PC-9 (cell line): Measurements from ENCODE around the gene GRIA1. TPM values are rescaled to one million over a fixed set of nuclear protein-coding genes. Genes with fewer than 3 reads are reported as not detected.

Source experiments
- BruUV-seq: library from RNA; stranded (reverse); fragments of 400-500 nt; replicated peaks from 2 replicates; lab custom pipeline; 2021; lab: Mats Ljungman, UMichigan
- CTCF ChIA-PET: fragments of 300-600 bp; sonication (Branson Sonifier 250); formaldehyde crosslinking; loops from one replicate; lab custom pipeline; 2022; ENCODE audit warnings: antibody characterized with exemption; lab: Charles Lee
- POLR2A ChIA-PET: fragments of 300-600 bp; sonication (Branson Sonifier 250); formaldehyde crosslinking; loops from one replicate; lab custom pipeline; 2022; ENCODE audit warnings: antibody characterized with exemption; ENCODE audit not compliant: unreplicated experiment; lab: Charles Lee
- DNase-seq, 2 experiments: peaks; one replicate each; pipeline versions ENCODE4 v3.0.0 to v3.0.0-alpha.2; 2015 to 2022; ENCODE audit warnings: mixed read lengths in 1 of 2
- H2AFZ ChIP-seq: fragments of 200-600 bp; sonication (generic); 2 replicates; pipeline ENCODE4 v1.8.1; 2017; ENCODE audit warnings: antibody characterized with exemption
- H3F3A ChIP-seq: fragments of 200-600 bp; sonication (generic); 2 replicates; pipeline ENCODE4 v1.8.1; 2017; ENCODE audit warnings: antibody characterized with exemption, mild to moderate bottlenecking, low read depth; ENCODE audit not compliant: insufficient read depth
- H3K27ac ChIP-seq: fragments of 200-600 bp; sonication (generic); 2 replicates; pipeline ENCODE4 v1.6.1; 2016; ENCODE audit warnings: mixed run types
- H3K27me3 ChIP-seq: fragments of 200-600 bp; sonication (generic); 2 replicates; pipeline ENCODE4 v1.6.1; 2016; ENCODE audit warnings: low read depth, mixed run types; ENCODE audit not compliant: insufficient read depth
- H3K36me3 ChIP-seq: fragments of 200-600 bp; sonication (generic); 2 replicates; pipeline ENCODE4 v1.6.1; 2016; ENCODE audit warnings: low read depth, mixed run types
- H3K4me1 ChIP-seq: fragments of 200-600 bp; sonication (generic); replicated peaks from 2 replicates; pipeline ENCODE4 v1.6.1; 2016; ENCODE audit warnings: mixed run types; ENCODE audit not compliant: insufficient read depth
- H3K4me2 ChIP-seq: fragments of 200-600 bp; sonication (generic); 2 replicates; pipeline ENCODE4 v1.6.1; 2017; ENCODE audit warnings: mixed run types
- H3K4me3 ChIP-seq: fragments of 200-600 bp; sonication (generic); 2 replicates; pipeline ENCODE4 v1.6.1; 2016; ENCODE audit warnings: mixed run types
- H3K79me2 ChIP-seq: fragments of 200-600 bp; sonication (generic); 2 replicates; pipeline ENCODE4 v1.6.1; 2017; ENCODE audit warnings: low read depth, mixed run types
- H3K9me2 ChIP-seq: fragments of 200-600 bp; sonication (generic); 2 replicates; pipeline ENCODE4 v1.8.1; 2017; ENCODE audit warnings: mild to moderate bottlenecking; ENCODE audit not compliant: insufficient read depth
- H3K9me3 ChIP-seq: fragments of 200-600 bp; sonication (generic); 2 replicates; pipeline ENCODE4 v1.8.1; 2016; ENCODE audit warnings: low read depth; ENCODE audit not compliant: insufficient read depth
- H4K20me1 ChIP-seq: fragments of 200-600 bp; sonication (generic); 2 replicates; pipeline ENCODE4 v1.8.1; 2017; ENCODE audit not compliant: insufficient read depth
- EZH2 ChIP-seq: fragments of 200-600 bp; sonication (generic); IDR thresholded peaks from 2 replicates; pipeline ENCODE4 v1.8.0; 2017; ENCODE audit warnings: antibody characterized with exemption, low read depth
- intact Hi-C: fragments of 100-400 bp; cut with micrococcal nuclease; formaldehyde crosslinking; loops from one replicate; pipeline ENCODE4 v1.10.0; 2022; ENCODE audit not compliant: unreplicated experiment
- total RNA-seq: library from RNA; stranded (reverse); gene quantifications from 2 replicates; pipeline ENCODE4 v1.2.3, GENCODE V29; 2021
- TF ChIP-seq, protein P1 (sequence below): fragments of 200-600 bp; sonication (generic); conservative IDR thresholded peaks from 2 replicates; pipeline ENCODE4 v1.6.1; 2017; ENCODE audit warnings: mixed run types, antibody characterized with exemption, mild to moderate bottlenecking, moderate library complexity

Gene GRIA1
- total RNA-seq, 1 experiment from 2014 or later, result not detected

DNA sequence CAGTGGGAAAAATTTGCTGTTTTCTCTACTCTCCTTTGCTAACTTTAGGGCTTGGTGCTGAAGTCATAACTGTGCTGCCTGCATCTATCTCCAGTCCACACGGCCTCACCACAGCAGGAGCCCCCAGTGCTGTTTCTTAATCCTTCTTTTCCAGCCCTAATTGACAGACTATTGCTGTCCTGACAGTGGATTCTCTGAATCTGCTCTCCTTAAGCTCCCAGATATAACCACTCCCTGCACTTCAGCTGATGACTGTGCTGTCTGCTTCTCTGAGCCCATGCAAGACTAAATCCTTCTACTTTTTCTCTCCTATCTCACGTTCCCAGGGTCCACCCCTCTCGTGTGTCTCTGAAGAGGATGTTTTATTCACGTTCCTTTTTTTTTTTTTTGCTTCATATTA lies 19.7 kb upstream of the GRIA1 start:
- no peak for TF ChIP-seq EZH2
- TF ChIP-seq, protein P1, sequence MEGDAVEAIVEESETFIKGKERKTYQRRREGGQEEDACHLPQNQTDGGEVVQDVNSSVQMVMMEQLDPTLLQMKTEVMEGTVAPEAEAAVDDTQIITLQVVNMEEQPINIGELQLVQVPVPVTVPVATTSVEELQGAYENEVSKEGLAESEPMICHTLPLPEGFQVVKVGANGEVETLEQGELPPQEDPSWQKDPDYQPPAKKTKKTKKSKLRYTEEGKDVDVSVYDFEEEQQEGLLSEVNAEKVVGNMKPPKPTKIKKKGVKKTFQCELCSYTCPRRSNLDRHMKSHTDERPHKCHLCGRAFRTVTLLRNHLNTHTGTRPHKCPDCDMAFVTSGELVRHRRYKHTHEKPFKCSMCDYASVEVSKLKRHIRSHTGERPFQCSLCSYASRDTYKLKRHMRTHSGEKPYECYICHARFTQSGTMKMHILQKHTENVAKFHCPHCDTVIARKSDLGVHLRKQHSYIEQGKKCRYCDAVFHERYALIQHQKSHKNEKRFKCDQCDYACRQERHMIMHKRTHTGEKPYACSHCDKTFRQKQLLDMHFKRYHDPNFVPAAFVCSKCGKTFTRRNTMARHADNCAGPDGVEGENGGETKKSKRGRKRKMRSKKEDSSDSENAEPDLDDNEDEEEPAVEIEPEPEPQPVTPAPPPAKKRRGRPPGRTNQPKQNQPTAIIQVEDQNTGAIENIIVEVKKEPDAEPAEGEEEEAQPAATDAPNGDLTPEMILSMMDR, result no peak
- DNase-seq, result no peak
- no peak overlapping the region for H3K4me2 ChIP-seq
- H4K20me1 ChIP-seq, result no peaks in the 10 kb centered on the region
- H2AFZ ChIP-seq, result no peak overlapping the region
- no peaks in the 10 kb centered on the region for H3K36me3 ChIP-seq
- no peak overlapping the region for H3K27ac ChIP-seq
- ChIA-PET CTCF (no interaction called here), POLR2A (no interaction called here)
- no TSS peak for BruUV-seq
- H3F3A ChIP-seq, result no peaks in the 10 kb centered on the region
- no peak overlapping the region for H3K4me3 ChIP-seq
- H3K79me2 ChIP-seq, result no peaks in the 10 kb centered on the region
- intact Hi-C loops, result no loop called here
- H3K27me3 ChIP-seq, result peaks cover 3% of the 10 kb centered on the region; the same call in 1 of the 2 replicates
- no peaks in the 10 kb centered on the region for H3K9me2 ChIP-seq
- no peaks in the 10 kb centered on the region for H3K9me3 ChIP-seq
- no peaks in the 10 kb centered on the region for H3K4me1 ChIP-seq

DNA sequence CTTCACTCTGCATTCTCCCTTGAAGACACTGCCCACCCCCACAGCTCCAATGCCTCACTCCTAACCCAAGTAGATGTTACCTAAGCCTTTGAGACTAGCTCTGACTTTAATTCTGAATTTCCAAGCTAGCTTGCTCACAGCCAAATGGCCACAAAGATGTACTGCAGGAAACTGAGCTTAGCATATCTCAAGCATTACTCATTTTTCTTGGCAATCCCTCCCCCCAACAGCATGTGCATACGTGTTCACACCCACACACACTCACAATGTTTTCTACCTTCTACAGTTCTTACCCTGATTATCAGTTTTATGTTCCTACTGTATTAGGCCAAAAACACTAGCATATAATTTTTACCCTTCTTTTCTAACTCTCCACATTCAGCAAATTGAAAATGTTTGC lies 13.7 kb upstream of the GRIA1 start:
- H3K4me1 ChIP-seq, result no peaks in the 10 kb centered on the region
- no peaks in the 10 kb centered on the region for H3K9me2 ChIP-seq
- H3K9me3 ChIP-seq, result no peaks in the 10 kb centered on the region
- no peak overlapping the region for H3K4me2 ChIP-seq
- H3K27ac ChIP-seq, result no peak overlapping the region
- POLR2A ChIA-PET, result no interaction called here
- no peak overlapping the region for H2AFZ ChIP-seq
- no peaks in the 10 kb centered on the region for H3F3A ChIP-seq
- no peaks in the 10 kb centered on the region for H3K36me3 ChIP-seq
- H4K20me1 ChIP-seq, result no peaks in the 10 kb centered on the region
- TF ChIP-seq, protein P1, result no peak
- TF ChIP-seq EZH2, result no peak
- intact Hi-C loops, result no loop called here
- DNase-seq, result no peak
- H3K4me3 ChIP-seq, result no peak overlapping the region
- CTCF ChIA-PET, result no interaction called here
- H3K79me2 ChIP-seq, result no peaks in the 10 kb centered on the region
- 0 out of 2 replicates have a peak, but pooled peaks cover 1% of the 10 kb centered on the region for H3K27me3 ChIP-seq
- BruUV-seq, result no TSS peak

DNA sequence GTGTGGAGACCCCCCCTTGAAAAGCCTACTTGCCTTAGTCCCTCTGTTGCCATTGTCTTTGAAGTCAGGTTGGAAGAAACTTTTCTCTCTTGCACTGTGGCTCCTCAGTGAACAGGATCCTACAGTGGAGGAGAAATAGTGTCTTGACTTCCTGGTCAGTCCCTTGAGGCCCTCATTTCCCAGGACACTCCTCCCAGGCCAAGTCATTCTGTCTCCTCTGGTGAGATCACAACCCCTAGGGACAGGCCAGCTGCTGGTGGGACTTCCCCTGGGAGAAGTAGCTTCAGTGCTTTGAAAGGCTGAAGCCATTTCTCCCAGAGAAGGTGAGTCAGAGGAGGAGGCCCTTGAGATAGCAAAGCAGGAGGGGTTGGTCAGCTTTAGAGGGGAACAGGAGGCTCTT lies 10.1 kb upstream of the GRIA1 start:
- no peak for DNase-seq
- no peak for TF ChIP-seq EZH2
- TF ChIP-seq, protein P1, result no peak
- no peaks in the 10 kb centered on the region for H3K9me3 ChIP-seq
- no peaks in the 10 kb centered on the region for H3K4me1 ChIP-seq
- no peaks in the 10 kb centered on the region for H3K9me2 ChIP-seq
- BruUV-seq, result no TSS peak
- H2AFZ ChIP-seq, result no peak overlapping the region
- intact Hi-C loops, result no loop called here
- H3K4me2 ChIP-seq, result no peak overlapping the region
- H3K4me3 ChIP-seq, result no peak overlapping the region
- ChIA-PET CTCF (interaction anchor here (0.6 kb wide), 1 partner anchor 104 kb away, joined by 16 read pairs; no protein-coding TSS in a partner anchor), POLR2A (no interaction called here)
- H3K27me3 ChIP-seq, result no peaks in the 10 kb centered on the region
- H3K27ac ChIP-seq, result no peak overlapping the region
- H3F3A ChIP-seq, result no peaks in the 10 kb centered on the region
- H3K36me3 ChIP-seq, result no peaks in the 10 kb centered on the region
- no peaks in the 10 kb centered on the region for H3K79me2 ChIP-seq
- H4K20me1 ChIP-seq, result no peaks in the 10 kb centered on the region
